ENCODE data around the gene MATR3.

The MATR3 gene

GRCh38 chr5:139277171-139277570 is 16.4 kb upstream of the MATR3 start:
- TF ChIP-seq CTCF (IDR thresholded peaks at IDR 0.05; ENCODE audit: low read depth, low read length) = no peak
- no peak overlapping the region for H3K4me3 ChIP-seq (replicated peaks in 1 of 2; ENCODE audit: low read depth in 2 of 2, low read length in 2 of 2)
- no peak for DNase-seq (ENCODE audit: low read depth in 2 of 2)

GRCh38 chr5:139278540-139279274 is 14.8 kb upstream of the MATR3 start:
- TF ChIP-seq CTCF (IDR thresholded peaks at IDR 0.05; ENCODE audit: low read depth, low read length) = no peak
- H3K4me3 ChIP-seq (replicated peaks in 1 of 2; ENCODE audit: low read depth in 2 of 2, low read length in 2 of 2) = no peak overlapping the region
- no peak for DNase-seq (ENCODE audit: low read depth in 2 of 2)

GRCh38 chr5:139282197-139282557 is 11.4 kb upstream of the MATR3 start:
- TF ChIP-seq CTCF (IDR thresholded peaks at IDR 0.05; ENCODE audit: low read depth, low read length) = no peak
- DNase-seq (ENCODE audit: low read depth in 2 of 2) = peak; percentile 39 to 44
- no peak overlapping the region for H3K4me3 ChIP-seq (replicated peaks in 1 of 2; ENCODE audit: low read depth in 2 of 2, low read length in 2 of 2)

- H3K4me3 ChIP-seq (replicated peaks in 1 of 2; ENCODE audit: low read depth in 2 of 2, low read length in 2 of 2) = no peak overlapping the region
- no peak for DNase-seq (ENCODE audit: low read depth in 2 of 2)
- TF ChIP-seq CTCF (IDR thresholded peaks at IDR 0.05; ENCODE audit: low read depth, low read length) = no peak
These were observed 10.0 kb upstream of the MATR3 start for GRCh38 chr5:139283252-139284166.

- TF ChIP-seq CTCF (IDR thresholded peaks at IDR 0.05; ENCODE audit: low read depth, low read length) = no peak
- DNase-seq (ENCODE audit: low read depth in 2 of 2) = no peak
- H3K4me3 ChIP-seq (replicated peaks in 1 of 2; ENCODE audit: low read depth in 2 of 2, low read length in 2 of 2) = no peak overlapping the region
These were observed 9.2 kb upstream of the MATR3 start for GRCh38 chr5:139284295-139284694.

GRCh38 chr5:139285651-139286392 is 7.7 kb upstream of the MATR3 start:
- no peak for TF ChIP-seq CTCF (IDR thresholded peaks at IDR 0.05; ENCODE audit: low read depth, low read length)
- H3K4me3 ChIP-seq (replicated peaks in 1 of 2; ENCODE audit: low read depth in 2 of 2, low read length in 2 of 2) = no peak overlapping the region
- DNase-seq (ENCODE audit: low read depth in 2 of 2) = no peak

Measured in cardiac fibroblast (primary cell).